Sigmoid colon (tissue), 4 donors: ENCODE data around the gene TNNC1.

Source experiments
- CTCF ChIP-seq, 4 experiments: fragments of 450-650 bp in 3 of 4; fragments of 200-600 bp in 1 of 4; IDR thresholded peaks; one replicate each; pipeline ENCODE4 v1.5.1; 2016 to 2019; ENCODE audit warnings: antibody characterized with exemption in 4 of 4, mild to moderate bottlenecking in 3 of 4, moderate library complexity in 2 of 4
- EP300 ChIP-seq, 4 donors: sonication (generic); formaldehyde crosslinking; IDR thresholded peaks; one replicate each; pipeline ENCODE4 v1.6.1; 2017; ENCODE audit warnings: antibody characterized with exemption in 4 of 4

DNA sequence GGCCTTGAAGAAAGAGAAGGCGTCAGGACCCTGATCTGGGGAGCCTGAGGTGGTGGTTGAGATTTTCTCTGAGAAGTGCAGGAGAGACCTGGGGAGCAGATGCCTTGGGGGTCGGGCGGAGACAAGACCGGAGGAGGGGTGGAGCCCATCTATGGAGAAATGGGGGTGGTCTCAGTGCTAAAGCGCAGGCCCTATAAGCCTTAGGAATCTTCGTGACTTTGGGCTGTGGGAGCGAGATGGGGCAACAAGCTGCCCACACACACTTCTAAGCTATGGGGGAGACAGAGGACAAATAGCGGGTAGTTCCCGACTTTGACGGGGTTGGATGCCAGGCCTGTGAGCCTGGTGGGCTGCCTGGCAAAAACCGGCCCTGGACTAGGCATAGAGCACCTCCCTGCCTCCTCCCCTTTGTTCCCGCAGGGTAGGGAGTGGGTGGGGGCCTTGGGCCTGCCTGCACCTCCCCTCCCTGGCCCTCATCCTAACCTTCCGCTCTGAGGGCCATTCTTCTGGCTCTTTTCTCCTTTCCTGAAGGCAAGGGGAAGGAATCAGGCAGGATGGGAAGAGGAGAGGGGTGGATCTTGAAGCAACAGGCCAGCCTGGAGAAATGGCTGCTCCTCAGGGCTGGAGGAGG is 2.4 kb upstream of the TNNC1 start:
- no peak for TF ChIP-seq CTCF (IDR thresholded peaks at IDR 0.05)
- no peak for TF ChIP-seq EP300 (IDR thresholded peaks at IDR 0.05)
